H1 (cell line): Measurements from ENCODE around the gene ADPRS. TPM values are rescaled to one million over a fixed set of nuclear protein-coding genes. Genes with fewer than 3 reads are reported as not detected.

Experiments used
- CTCF ChIA-PET: fragments of 300-600 bp; sonication (Branson Sonifier 250); formaldehyde crosslinking; loops from one replicate; lab custom pipeline; 2021; ENCODE audit not compliant: partially characterized antibody; lab: Charles Lee
- POLR2A ChIA-PET: fragments of 300-600 bp; sonication (Branson Sonifier 250); formaldehyde crosslinking; loops from one replicate; lab custom pipeline; 2021; ENCODE audit warnings: inconsistent platforms; ENCODE audit not compliant: partially characterized antibody; lab: Charles Lee
- DNase-seq, 2 experiments: peaks; one replicate each; pipeline versions ENCODE4 v3.0.0 to v3.0.0-alpha.2; 2010 to 2022; ENCODE audit warnings: low spot score in 2 of 2, low read depth in 1 of 2, mixed read lengths in 1 of 2
- FAIRE-seq: peaks from 2 replicates; lab custom pipeline; 2011; peaks lifted over from hg19 to GRCh38; lab: Jason Lieb, UNC
- H2AFZ ChIP-seq: 2 replicates; pipeline ENCODE4 v1.8.1; 2012; ENCODE audit warnings: low read length, inconsistent platforms
- H2AK5ac ChIP-seq: 2 replicates; pipeline ENCODE4 v1.6.1; 2013; ENCODE audit warnings: low read depth, low read length
- H2BK120ac ChIP-seq: replicated peaks from 2 replicates; pipeline ENCODE3; 2013; ENCODE audit warnings: low read depth, low read length, inconsistent platforms
- H2BK12ac ChIP-seq: 2 replicates; pipeline ENCODE4 v1.6.1; 2013; ENCODE audit warnings: low read depth, low read length
- H2BK15ac ChIP-seq: 2 replicates; pipeline ENCODE4 v1.6.1; 2013; ENCODE audit warnings: low read length
- H2BK20ac ChIP-seq: 2 replicates; pipeline ENCODE4 v1.6.1; 2013; ENCODE audit warnings: low read length
- H2BK5ac ChIP-seq: 2 replicates; pipeline ENCODE4 v1.6.1; 2013; ENCODE audit warnings: low read depth, low read length
- H3K14ac ChIP-seq: 2 replicates; pipeline ENCODE4 v1.6.1; 2013; ENCODE audit warnings: inconsistent platforms; ENCODE audit not compliant: insufficient read length
- H3K18ac ChIP-seq: 2 replicates; pipeline ENCODE4 v1.6.1; 2013; ENCODE audit warnings: low read length; ENCODE audit errors: extremely low read depth
- H3K23ac ChIP-seq: 2 replicates; pipeline ENCODE4 v1.6.1; 2013; ENCODE audit warnings: inconsistent platforms; ENCODE audit not compliant: insufficient read length
- H3K23me2 ChIP-seq: 2 replicates; pipeline ENCODE4 v1.6.1; 2013; ENCODE audit warnings: low read depth, low read length
- H3K27ac ChIP-seq: 2 replicates; pipeline ENCODE4 v1.6.1; 2011; ENCODE audit warnings: low read depth, low read length, inconsistent platforms
- H3K27me3 ChIP-seq, 4 experiments: replicated peaks in 1 of 4; 1 replicate in 1 of 4; 2 replicates in 3 of 4; pipeline versions ENCODE4 v1.6.1 to v1.8.1; 2011 to 2013; ENCODE audit warnings: low read length in 3 of 4, mild to moderate bottlenecking in 3 of 4, inconsistent platforms in 2 of 4, mixed read lengths in 2 of 4, moderate library complexity in 1 of 4; ENCODE audit not compliant: control insufficient read depth in 3 of 4, insufficient read depth in 3 of 4; ENCODE audit errors: extremely low read depth in 1 of 4
- H3K36me3 ChIP-seq, 4 experiments: 2 replicates each; pipeline versions ENCODE4 v1.6.1 to v1.8.1; 2011 to 2013; ENCODE audit warnings: mild to moderate bottlenecking in 4 of 4, low read length in 3 of 4, moderate library complexity in 2 of 4, control low read depth in 1 of 4, inconsistent platforms in 1 of 4; ENCODE audit not compliant: insufficient read depth in 4 of 4, control insufficient read depth in 2 of 4
- H3K4ac ChIP-seq: replicated peaks from 2 replicates; pipeline ENCODE3; 2013; ENCODE audit warnings: low read length, low read depth, mixed read lengths, inconsistent platforms; ENCODE audit not compliant: insufficient read length
- H3K4me1 ChIP-seq, 4 experiments: replicated peaks in 1 of 4; 1 replicate in 1 of 4; 2 replicates in 3 of 4; pipeline versions ENCODE4 v1.6.1 to v1.8.1; 2011 to 2013; ENCODE audit warnings: low read length in 3 of 4, inconsistent platforms in 2 of 4, mixed read lengths in 1 of 4; ENCODE audit not compliant: insufficient read depth in 4 of 4, control insufficient read depth in 3 of 4
- H3K4me2 ChIP-seq, 2 experiments: 2 replicates each; pipeline versions ENCODE4 v1.6.1 to v1.8.1; 2011 to 2013; ENCODE audit warnings: low read depth in 2 of 2, low read length in 2 of 2, control low read depth in 1 of 2, inconsistent platforms in 1 of 2, mild to moderate bottlenecking in 1 of 2; ENCODE audit not compliant: insufficient read depth in 1 of 2
- H3K4me3 ChIP-seq, 4 experiments: fragments of 200-600, 300-600 bp in 1 of 4; sonication (generic), shearing (Covaris generic), sonication (Bioruptor Twin) in 1 of 4; 2 replicates each; pipeline versions ENCODE4 v1.5.1 to v1.8.1; 2011 to 2016; ENCODE audit warnings: low read length in 4 of 4, low read depth in 3 of 4, control low read depth in 2 of 4, inconsistent platforms in 2 of 4, mild to moderate bottlenecking in 2 of 4, mixed read lengths in 1 of 4, moderate library complexity in 1 of 4; ENCODE audit not compliant: insufficient read depth in 2 of 4; ENCODE audit errors: extremely low read depth in 1 of 4
- H3K56ac ChIP-seq: replicated peaks from 2 replicates; pipeline ENCODE3; 2013; ENCODE audit warnings: low read depth, mild to moderate bottlenecking, mixed read lengths, low read length, inconsistent platforms; ENCODE audit not compliant: insufficient read length
- H3K79me1 ChIP-seq: 2 replicates; pipeline ENCODE4 v1.6.1; 2013; ENCODE audit warnings: low read depth, low read length, control low read depth
- H3K79me2 ChIP-seq, 2 experiments: 2 replicates each; pipeline versions ENCODE4 v1.6.1 to v1.8.1; 2012 to 2013; ENCODE audit warnings: low read length in 2 of 2, mild to moderate bottlenecking in 2 of 2, inconsistent platforms in 1 of 2; ENCODE audit not compliant: insufficient read depth in 2 of 2, control insufficient read depth in 1 of 2
- H3K9ac ChIP-seq, 4 experiments: replicated peaks in 1 of 4; 1 replicate in 1 of 4; 2 replicates in 3 of 4; pipeline versions ENCODE4 v1.6.1 to v1.8.1; 2011 to 2013; ENCODE audit warnings: low read depth in 3 of 4, low read length in 3 of 4, control low read depth in 2 of 4, mild to moderate bottlenecking in 2 of 4, moderate library complexity in 2 of 4, inconsistent platforms in 1 of 4; ENCODE audit errors: extremely low read depth in 1 of 4
- H3K9me3 ChIP-seq, 2 experiments: 2 replicates each; pipeline versions ENCODE4 v1.6.1 to v1.8.1; 2012 to 2013; ENCODE audit warnings: mild to moderate bottlenecking in 2 of 2, moderate library complexity in 2 of 2, control low read depth in 1 of 2, inconsistent platforms in 1 of 2, low read depth in 1 of 2, low read length in 1 of 2, mixed read lengths in 1 of 2; ENCODE audit not compliant: insufficient read depth in 2 of 2
- H4K20me1 ChIP-seq, 2 experiments: replicated peaks in 1 of 2; 2 replicates each; pipeline versions ENCODE3 to v1.8.1; 2011 to 2013; ENCODE audit warnings: inconsistent platforms in 2 of 2, low read length in 2 of 2, mild to moderate bottlenecking in 1 of 2; ENCODE audit not compliant: insufficient read depth in 2 of 2, control insufficient read depth in 1 of 2
- H4K5ac ChIP-seq: 2 replicates; pipeline ENCODE4 v1.6.1; 2013; ENCODE audit warnings: low read length, low read depth, mixed read lengths, inconsistent platforms; ENCODE audit not compliant: insufficient read length
- H4K8ac ChIP-seq: 2 replicates; pipeline ENCODE4 v1.8.0; 2013; ENCODE audit warnings: mild to moderate bottlenecking, moderate library complexity, low read length, inconsistent platforms; ENCODE audit not compliant: insufficient read depth; ENCODE audit errors: extremely low read depth
- H4K91ac ChIP-seq: replicated peaks from 2 replicates; pipeline ENCODE3; 2013; ENCODE audit warnings: low read length, mixed read lengths, inconsistent platforms; ENCODE audit not compliant: insufficient read length
- BACH1 ChIP-seq: IDR thresholded peaks from 2 replicates; pipeline ENCODE4 v1.6.1; 2012; ENCODE audit warnings: low read length, improper control_type of control experiment
- CBX5 ChIP-seq: fragments of 300-800, 300-1000 bp; sonication (generic); IDR thresholded peaks from 2 replicates; pipeline ENCODE4 v1.7.1; 2016; ENCODE audit warnings: antibody characterized with exemption, low read length, low read depth
- E2F6 ChIP-seq: IDR thresholded peaks from 2 replicates; pipeline ENCODE4 v1.6.1; 2012; ENCODE audit warnings: inconsistent platforms
- HDAC2 ChIP-seq, 2 experiments: fragments of 300-600 bp in 1 of 2; sonication (generic) in 1 of 2; IDR thresholded peaks; 2 replicates each; pipeline ENCODE4 v1.6.1; 2011 to 2012; ENCODE audit warnings: low read depth in 2 of 2, low read length in 2 of 2, mild to moderate bottlenecking in 2 of 2, moderate library complexity in 2 of 2, borderline replicate concordance in 1 of 2, inconsistent platforms in 1 of 2
- RXRA ChIP-seq: IDR thresholded peaks from 2 replicates; pipeline ENCODE4 v1.6.1; 2011; ENCODE audit warnings: low read depth, mild to moderate bottlenecking, low read length, moderate library complexity; ENCODE audit not compliant: insufficient read depth
- SP2 ChIP-seq: IDR thresholded peaks from 2 replicates; pipeline ENCODE4 v1.6.1; 2012; ENCODE audit warnings: mild to moderate bottlenecking, low read length, inconsistent platforms
- SRF ChIP-seq: IDR thresholded peaks from 2 replicates; pipeline ENCODE4 v1.6.1; 2011; ENCODE audit warnings: mild to moderate bottlenecking, low read depth, low read length, moderate library complexity
- WGBS, 2 experiments: shearing (Covaris generic) in 1 of 2; methylation state at CpG; one replicate each; pipeline versions ENCODE4 v1.1.6 to v1.1.7; 2013 to 2015; ENCODE audit warnings: low lambda C conversion rate in 2 of 2, mixed read lengths in 2 of 2, inconsistent platforms in 1 of 2, low coverage in 1 of 2, missing lambda C conversion rate in 1 of 2; ENCODE audit not compliant: insufficient replicate concordance in 2 of 2, insufficient coverage in 1 of 2, insufficient read length in 1 of 2; ENCODE audit errors: extremely low coverage in 1 of 2, missing lambda C conversion rate in 1 of 2; 5-methylcytosine and 5-hydroxymethylcytosine counted together
- polyA plus RNA-seq, 7 experiments: library from polyadenylated mRNA; depleted of rRNA in 3 of 7; stranded (reverse) in 5 of 7; unstranded in 2 of 7; fragments of >200 nt in 5 of 7; fragments of 200-250 nt in 2 of 7; gene quantifications; 1 replicate in 5 of 7; 2 replicates in 1 of 7; 4 replicates in 1 of 7; pipeline versions ENCODE4 v1.2.1 to v1.2.3, GENCODE V29; 2011 to 2013; ENCODE audit warnings: missing spikeins in 2 of 7, mixed read lengths in 2 of 7
- total RNA-seq: library from RNA; stranded (reverse); fragmentation: NEBNext Ultra II Directional; extraction: Animal tissue kit (Norgen Biotek cat#: 25700); gene quantifications from 2 replicates; pipeline ENCODE4 v1.2.1, GENCODE V29; 2021
- TF ChIP-seq, protein P1 (sequence below): IDR thresholded peaks from 2 replicates; pipeline ENCODE4 v1.6.1; 2011; ENCODE audit warnings: low read length, improper control_type of control experiment

The ADPRS gene
- total and polyA plus RNA-seq, 2 of the 8 experiments (the other 6 are each of a cell fraction or from before 2014, with no cell fraction given) = 22.9 to 38.1 TPM

DNA sequence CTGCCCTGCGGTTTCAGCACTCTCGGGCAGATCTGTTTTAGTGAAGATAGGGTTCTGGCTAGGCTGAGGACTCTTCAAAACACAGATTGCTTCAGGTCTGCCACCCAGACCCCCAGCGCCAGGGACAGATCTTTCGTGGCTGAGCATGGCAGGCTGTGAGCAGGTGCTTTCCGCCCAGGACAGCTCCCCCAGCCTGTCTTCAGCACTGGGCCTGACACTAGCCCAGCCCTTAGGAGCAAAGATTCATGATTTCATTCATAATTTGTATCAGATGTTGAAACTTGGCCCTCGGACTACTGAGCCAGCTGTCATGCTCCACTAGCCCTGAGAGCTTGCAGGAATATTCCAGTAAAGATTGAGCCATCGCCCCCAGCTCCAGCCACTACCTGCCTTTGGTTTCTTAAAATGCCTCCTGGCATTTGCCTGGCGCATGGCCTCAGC is 5.9 kb downstream of the ADPRS start:
- H2AK5ac ChIP-seq = no peak overlapping the region
- no peak overlapping the region for H3K14ac ChIP-seq
- no peak overlapping the region for H2AFZ ChIP-seq
- H4K8ac ChIP-seq = no peak overlapping the region
- no peaks in the 10 kb centered on the region for H3K9me3 ChIP-seq
- no peak overlapping the region for H3K4me3 ChIP-seq
- ChIA-PET CTCF (interaction anchor here (0.7 to 32.6 kb wide), 6 partner anchors 8 to 206 kb away, joined by 3 to 738 read pairs (median 22); partner anchors contain the start of gene TRAPPC3), POLR2A (interaction anchor here (1.1 kb wide), 1 partner anchor 8 kb away, joined by 9 read pairs; no protein-coding TSS in a partner anchor)
- no peak overlapping the region for H2BK15ac ChIP-seq
- no peak overlapping the region for H2BK12ac ChIP-seq
- H3K23me2 ChIP-seq = 0 out of 2 replicates have a peak, but pooled peaks cover 1% of the 10 kb centered on the region
- WGBS, 2 experiments = 91% methylated on average over 8 of the region's 8 CpGs; no CpG with 5 or more reads in 1 of the 2 experiments
- H3K4me2 ChIP-seq = no peak overlapping the region
- H3K56ac ChIP-seq = no peak overlapping the region
- FAIRE-seq = no peak
- H3K23ac ChIP-seq = no peak overlapping the region
- no peak overlapping the region for H3K18ac ChIP-seq
- peaks cover 23 to 38% (median 33%) of the 10 kb centered on the region in 4 experiments for H3K36me3 ChIP-seq
- no peak overlapping the region for H3K9ac ChIP-seq
- no peaks in the 10 kb centered on the region for H3K27me3 ChIP-seq
- peaks cover 0 to 6% of the 10 kb centered on the region in 2 experiments for H4K20me1 ChIP-seq
- H3K4me1 ChIP-seq = peaks cover 0 to 11% (median 8%) of the 10 kb centered on the region in 4 experiments; a peak in 5 of 7 replicates
- H3K4ac ChIP-seq = no peak overlapping the region
- H2BK120ac ChIP-seq = no peak overlapping the region
- H2BK20ac ChIP-seq = no peak overlapping the region
- no peak for DNase-seq
- no peak overlapping the region for H2BK5ac ChIP-seq
- H4K5ac ChIP-seq = no peak overlapping the region
- peaks cover 0 to 9% of the 10 kb centered on the region in 2 experiments; a peak in 2 of 4 replicates for H3K79me2 ChIP-seq
- TF ChIP-seq CBX5 (no peak), HDAC2 (IDR thresholded peaks at IDR 0.05; ENCODE audit: borderline replicate concordance in 1 of 2, low read depth in 2 of 2, low read length in 2 of 2) (no peak), BACH1 (no peak), RXRA (no peak), E2F6 (no peak), SRF (no peak), SP2 (no peak)
- TF ChIP-seq, protein P1, sequence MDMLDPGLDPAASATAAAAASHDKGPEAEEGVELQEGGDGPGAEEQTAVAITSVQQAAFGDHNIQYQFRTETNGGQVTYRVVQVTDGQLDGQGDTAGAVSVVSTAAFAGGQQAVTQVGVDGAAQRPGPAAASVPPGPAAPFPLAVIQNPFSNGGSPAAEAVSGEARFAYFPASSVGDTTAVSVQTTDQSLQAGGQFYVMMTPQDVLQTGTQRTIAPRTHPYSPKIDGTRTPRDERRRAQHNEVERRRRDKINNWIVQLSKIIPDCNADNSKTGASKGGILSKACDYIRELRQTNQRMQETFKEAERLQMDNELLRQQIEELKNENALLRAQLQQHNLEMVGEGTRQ = no peak
- H3K27ac ChIP-seq = no peak overlapping the region
- H3K79me1 ChIP-seq = peaks cover 3% of the 10 kb centered on the region; the same call in 1 of the 2 replicates
- H4K91ac ChIP-seq = no peak overlapping the region
